ENCODE measurements around the gene EVI2A. TPM values are rescaled to one million over a fixed set of nuclear protein-coding genes. Genes with fewer than 3 reads are reported as not detected.

Gene EVI2A
- total and polyA plus RNA-seq, 2 of the 13 experiments (the other 11 are each of a cell fraction or from before 2014, with no cell fraction given), result not detected

- Histone ChIP-seq H3K9ac (ENCODE audit: insufficient read depth, low read depth, low read length) (no peak overlapping the region), H3K9me3 (ENCODE audit: low read length) (no peaks in the 10 kb centered on the region), H2AFZ (ENCODE audit: low read length) (no peak overlapping the region), H3K4me2 (ENCODE audit: low read depth, low read length) (no peak overlapping the region), H3K4me1 (ENCODE audit: insufficient read depth, low read length) (no peaks in the 10 kb centered on the region), H3K27me3 (ENCODE audit: control insufficient read depth in 1 of 2, insufficient read depth in 2 of 2, low read length in 2 of 2) (no peaks in the 10 kb centered on the region), H4K20me1 (ENCODE audit: insufficient read depth, low read length) (no peaks in the 10 kb centered on the region), H3K36me3 (replicated peaks in 1 of 2; ENCODE audit: control insufficient read depth in 1 of 2, insufficient read depth in 2 of 2, low read length in 2 of 2) (0 out of 5 replicates have a peak, but pooled peaks cover 0 to 4% of the 10 kb centered on the region in 2 experiments), H3K27ac (ENCODE audit: extremely low read length, insufficient read depth, low read length) (no peak overlapping the region), H3K79me2 (ENCODE audit: insufficient read depth, low read length) (no peaks in the 10 kb centered on the region), H3K4me3 (replicated peaks in 1 of 3; ENCODE audit: insufficient read depth in 1 of 3, low read depth in 2 of 3, low read length in 3 of 3) (no peak overlapping the region)
- DNase-seq (ENCODE audit: low spot score) (no peak), FAIRE-seq (no peak), ATAC-seq (no peak)
- no peak for TF ChIP-seq NR2F1 (CRISPR knock-in tag; IDR thresholded peaks at IDR 0.05)
- no peak for TF ChIP-seq ZMYM2 (CRISPR knock-in tag; IDR thresholded peaks at IDR 0.05)
- no peak for TF ChIP-seq NFKB2 (CRISPR knock-in tag; IDR thresholded peaks at IDR 0.05; ENCODE audit: borderline replicate concordance)
- TF ChIP-seq ZNF597 (CRISPR knock-in tag; IDR thresholded peaks at IDR 0.05), result no peak
- no peak for TF ChIP-seq ZNF788 (CRISPR knock-in tag; IDR thresholded peaks at IDR 0.05; ENCODE audit: borderline replicate concordance)
- TF ChIP-seq ZNF136 (CRISPR knock-in tag; IDR thresholded peaks at IDR 0.05; ENCODE audit: low read depth), result no peak
- TF ChIP-seq E2F5 (CRISPR knock-in tag; conservative IDR thresholded peaks at IDR 0.05), result no peak
- no peak for TF ChIP-seq SMARCE1 (IDR thresholded peaks at IDR 0.05; ENCODE audit: borderline replicate concordance)
- no peak for TF ChIP-seq ARNTL (CRISPR knock-in tag; IDR thresholded peaks at IDR 0.05)
- TF ChIP-seq SPEN (CRISPR knock-in tag; IDR thresholded peaks at IDR 0.05; ENCODE audit: low read depth), result no peak
- TF ChIP-seq HMGA1 (CRISPR knock-in tag; conservative IDR thresholded peaks at IDR 0.05), result no peak
- no peak for TF ChIP-seq ZNF558 (CRISPR knock-in tag; IDR thresholded peaks at IDR 0.05; ENCODE audit: borderline replicate concordance)
- no peak for TF ChIP-seq TBL1XR1 (IDR thresholded peaks at IDR 0.05; ENCODE audit: borderline replicate concordance, low read length, partially characterized antibody)
- TF ChIP-seq HOXA5 (CRISPR knock-in tag; IDR thresholded peaks at IDR 0.05), result no peak
- no peak for TF ChIP-seq MNT (IDR thresholded peaks at IDR 0.05)
- no peak for TF ChIP-seq ZNF557 (CRISPR knock-in tag; IDR thresholded peaks at IDR 0.05)
- no peak for TF ChIP-seq GATAD2A (CRISPR knock-in tag; IDR thresholded peaks at IDR 0.05)
- no peak for TF ChIP-seq NFYC (CRISPR knock-in tag; IDR thresholded peaks at IDR 0.05)
- no peak for TF ChIP-seq PLSCR1 (CRISPR knock-in tag; IDR thresholded peaks at IDR 0.05; ENCODE audit: borderline replicate concordance)
- intact Hi-C loops (cut with micrococcal nuclease; ENCODE audit: unreplicated experiment), result no loop called here
- ChIA-PET POLR2A (no interaction called here), CTCF (ENCODE audit: low intra/inter-chr PET ratio, low total read pairs) (no interaction called here)
- BruUV-seq (replicated peaks), result no TSS peak
- in situ Hi-C loops (cut with HindIII; ENCODE audit: extremely low pct_ligation_motif_present, low pct_unique_long_range_greater_than_20kb), result no loop called here
These were observed 21.8 kb downstream of the EVI2A start for GRCh38 chr17:31299624-31300023.

All from HepG2 (cell line).